HEK293 (cell line): ENCODE results near the gene SLC37A4.

Experiments used
- CTCF ChIA-PET: fragments of 350-600 bp; formaldehyde crosslinking; extraction: SDS; loops from one replicate; lab custom pipeline; 2021; ENCODE audit warnings: antibody characterized with exemption; lab: Yijun Ruan, JAX
- POLR2A ChIA-PET: fragments of 300-600 bp; formaldehyde crosslinking; extraction: SDS; loops from one replicate; lab custom pipeline; 2020; ENCODE audit warnings: antibody characterized with exemption, inconsistent platforms; lab: Yijun Ruan, JAX
- H3K27ac ChIP-seq: fragments of 200-500 bp; sonication (Bioruptor generic); 2 replicates; pipeline ENCODE4 v1.5.1; 2014; ENCODE audit warnings: low read depth, low read length, control low read depth, inconsistent platforms; ENCODE audit errors: extremely low read depth
- H3K36me3 ChIP-seq, 2 experiments: fragments of 200-500 bp in 1 of 2; sonication (Bioruptor generic) in 1 of 2; 1 replicate in 1 of 2; 2 replicates in 1 of 2; pipeline ENCODE4 v1.5.1; 2014 to 2017; ENCODE audit warnings: inconsistent platforms in 2 of 2, low read length in 2 of 2; ENCODE audit not compliant: control insufficient read depth in 2 of 2, insufficient read depth in 1 of 2
- H3K4me1 ChIP-seq: fragments of 200-500 bp; sonication (Bioruptor generic); 2 replicates; pipeline ENCODE4 v1.5.1; 2014; ENCODE audit warnings: mild to moderate bottlenecking, low read length, inconsistent platforms; ENCODE audit not compliant: control insufficient read depth, insufficient read depth
- H3K4me3 ChIP-seq: 2 replicates; pipeline ENCODE4 v1.5.1; 2011; ENCODE audit warnings: low read depth, mild to moderate bottlenecking, control low read depth, low read length, moderate library complexity
- H3K9me3 ChIP-seq: fragments of 200-500 bp; sonication (Bioruptor generic); 2 replicates; pipeline ENCODE4 v1.5.1; 2014; ENCODE audit warnings: low read depth, low read length, inconsistent platforms; ENCODE audit not compliant: control insufficient read depth, insufficient read depth
- BCL11A ChIP-seq: fragments of 450-650 bp; formaldehyde crosslinking; IDR thresholded peaks from 2 replicates; pipeline ENCODE4 v1.5.1; 2016; ENCODE audit warnings: low read depth, missing biosample characterization, missing genetic modification characterization
- GLIS1 ChIP-seq: fragments of 450-650 bp; formaldehyde crosslinking; IDR thresholded peaks from 2 replicates; pipeline ENCODE4 v1.5.1; 2016; ENCODE audit warnings: missing biosample characterization, missing genetic modification characterization
- GLIS2 ChIP-seq: fragments of 450-650 bp; formaldehyde crosslinking; IDR thresholded peaks from 2 replicates; pipeline ENCODE4 v1.5.1; 2016; ENCODE audit warnings: missing biosample characterization, missing genetic modification characterization
- PATZ1 ChIP-seq: fragments of 450-650 bp; formaldehyde crosslinking; IDR thresholded peaks from 2 replicates; pipeline ENCODE4 v1.5.1; 2016; ENCODE audit warnings: missing biosample characterization, missing genetic modification characterization
- PRDM1 ChIP-seq: fragments of 450-650 bp; formaldehyde crosslinking; IDR thresholded peaks from 2 replicates; pipeline ENCODE4; 2016; ENCODE audit warnings: missing biosample characterization, missing genetic modification characterization
- SCRT2 ChIP-seq: fragments of 450-650 bp; formaldehyde crosslinking; IDR thresholded peaks from 2 replicates; pipeline ENCODE4 v1.5.1; 2016; ENCODE audit warnings: missing biosample characterization, missing genetic modification characterization
- SETDB1 ChIP-seq: IDR thresholded peaks from one replicate; pipeline ENCODE4 v1.6.1; 2017; ENCODE audit warnings: mild to moderate bottlenecking, low read length, moderate library complexity, mixed read lengths; ENCODE audit not compliant: insufficient read length
- SP2 ChIP-seq: fragments of 450-650 bp; formaldehyde crosslinking; IDR thresholded peaks from 2 replicates; pipeline ENCODE4 v1.5.1; 2016; ENCODE audit warnings: missing biosample characterization, missing genetic modification characterization
- SP3 ChIP-seq: fragments of 450-650 bp; formaldehyde crosslinking; IDR thresholded peaks from 2 replicates; pipeline ENCODE4 v1.5.1; 2016; ENCODE audit warnings: missing biosample characterization, missing genetic modification characterization
- SP7 ChIP-seq: fragments of 450-650 bp; formaldehyde crosslinking; IDR thresholded peaks from 2 replicates; pipeline ENCODE4 v1.5.1; 2016; ENCODE audit warnings: missing biosample characterization, missing genetic modification characterization
- ZBTB21 ChIP-seq: fragments of 450-650 bp; formaldehyde crosslinking; IDR thresholded peaks from 2 replicates; pipeline ENCODE4 v1.5.1; 2017; ENCODE audit warnings: missing biosample characterization, missing genetic modification characterization
- ZBTB44 ChIP-seq: fragments of 450-650 bp; IDR thresholded peaks from 2 replicates; pipeline ENCODE4 v1.5.1; 2018; ENCODE audit warnings: missing biosample characterization, mild to moderate bottlenecking, missing genetic modification characterization
- ZBTB8A ChIP-seq: fragments of 450-650 bp; formaldehyde crosslinking; IDR thresholded peaks from 2 replicates; pipeline ENCODE4 v1.5.1; 2016; ENCODE audit warnings: missing biosample characterization, missing genetic modification characterization
- ZFP3 ChIP-seq: fragments of 450-650 bp; formaldehyde crosslinking; IDR thresholded peaks from 2 replicates; pipeline ENCODE4 v1.5.1; 2016; ENCODE audit warnings: low read depth, missing biosample characterization, missing genetic modification characterization
- ZNF157 ChIP-seq: fragments of 450-650 bp; formaldehyde crosslinking; IDR thresholded peaks from 2 replicates; pipeline ENCODE4 v1.5.1; 2016; ENCODE audit warnings: missing biosample characterization, missing genetic modification characterization
- ZNF2 ChIP-seq: fragments of 450-650 bp; formaldehyde crosslinking; IDR thresholded peaks from 2 replicates; pipeline ENCODE4 v1.5.1; 2016; ENCODE audit warnings: missing biosample characterization, missing genetic modification characterization
- ZNF24 ChIP-seq: fragments of 450-650 bp; formaldehyde crosslinking; IDR thresholded peaks from 2 replicates; pipeline ENCODE4 v1.5.1; 2016; ENCODE audit warnings: missing biosample characterization, missing genetic modification characterization
- ZNF391 ChIP-seq: fragments of 450-650 bp; formaldehyde crosslinking; IDR thresholded peaks from 2 replicates; pipeline ENCODE4 v1.5.1; 2016; ENCODE audit warnings: low read depth, missing biosample characterization, missing genetic modification characterization, borderline replicate concordance
- ZNF473 ChIP-seq: fragments of 450-650 bp; formaldehyde crosslinking; IDR thresholded peaks from 2 replicates; pipeline ENCODE4 v1.5.1; 2017; ENCODE audit warnings: missing biosample characterization, missing genetic modification characterization
- ZNF501 ChIP-seq: fragments of 450-650 bp; formaldehyde crosslinking; IDR thresholded peaks from 2 replicates; pipeline ENCODE4 v1.5.1; 2016; ENCODE audit warnings: missing biosample characterization, missing genetic modification characterization
- ZNF596 ChIP-seq: fragments of 450-650 bp; IDR thresholded peaks from 2 replicates; pipeline ENCODE4 v1.5.0; 2018; ENCODE audit warnings: missing biosample characterization, mild to moderate bottlenecking, missing genetic modification characterization, moderate library complexity
- ZNF610 ChIP-seq: fragments of 450-650 bp; formaldehyde crosslinking; IDR thresholded peaks from 2 replicates; pipeline ENCODE4 v1.5.1; 2016; ENCODE audit warnings: missing biosample characterization, missing genetic modification characterization, borderline replicate concordance
- ZNF658 ChIP-seq: fragments of 450-650 bp; formaldehyde crosslinking; IDR thresholded peaks from 2 replicates; pipeline ENCODE4; 2016; ENCODE audit warnings: missing biosample characterization, missing genetic modification characterization
- ZNF660 ChIP-seq: fragments of 450-650 bp; IDR thresholded peaks from 2 replicates; pipeline ENCODE4 v1.5.1; 2018; ENCODE audit warnings: missing biosample characterization, mild to moderate bottlenecking, missing genetic modification characterization
- ZNF704 ChIP-seq: fragments of 450-650 bp; formaldehyde crosslinking; IDR thresholded peaks from 2 replicates; pipeline ENCODE4 v1.5.1; 2016; ENCODE audit warnings: missing biosample characterization, missing genetic modification characterization
- ZNF747 ChIP-seq: fragments of 450-650 bp; formaldehyde crosslinking; IDR thresholded peaks from 2 replicates; pipeline ENCODE4 v1.5.1; 2016; ENCODE audit warnings: missing biosample characterization, missing genetic modification characterization
- ZNF791 ChIP-seq: fragments of 450-650 bp; formaldehyde crosslinking; IDR thresholded peaks from 2 replicates; pipeline ENCODE4 v1.5.1; 2016; ENCODE audit warnings: missing biosample characterization, missing genetic modification characterization
- ZNF837 ChIP-seq: fragments of 450-650 bp; formaldehyde crosslinking; IDR thresholded peaks from 2 replicates; pipeline ENCODE4 v1.5.1; 2016; ENCODE audit warnings: missing biosample characterization, missing genetic modification characterization
- ZSCAN16 ChIP-seq: fragments of 450-650 bp; formaldehyde crosslinking; IDR thresholded peaks from 2 replicates; pipeline ENCODE4 v1.5.1; 2016; ENCODE audit warnings: missing biosample characterization, missing genetic modification characterization
- ZXDB ChIP-seq: fragments of 450-650 bp; formaldehyde crosslinking; IDR thresholded peaks from 2 replicates; pipeline ENCODE4 v1.5.1; 2016; ENCODE audit warnings: missing biosample characterization, missing genetic modification characterization
- TF ChIP-seq, protein P1 (sequence below): fragments of 450-650 bp; formaldehyde crosslinking; IDR thresholded peaks from 2 replicates; pipeline ENCODE4 v1.5.1; 2016; ENCODE audit warnings: missing biosample characterization, missing genetic modification characterization

The SLC37A4 gene

GRCh38 chr11:118997627-118998387, 32.9 kb downstream of the SLC37A4 start, which contains the start of gene CENATAC:
CENATAC (plus strand) TSS chr11:118998138; CDS start chr11:118998198, 60 bp downstream.
- Histone ChIP-seq H3K27ac (peak within 1 kb of the TSS; percentile 53; the same call in 1 of the 2 replicates), H3K9me3 (no peaks in the 10 kb centered on the region), H3K4me3 (peak within 1 kb of the TSS; percentile 94), H3K36me3 (peaks cover 13 to 31% of the 10 kb centered on the region in 2 experiments; a peak in 2 of 3 replicates), H3K4me1 (no peaks in the 10 kb centered on the region)
- ChIA-PET CTCF (interaction anchor here (0.6 to 2.1 kb wide), 7 partner anchors 13 to 377 kb away, joined by 3 to 8 read pairs (median 4); partner anchors contain the start of genes RPS25 and TRAPPC4), POLR2A (interaction anchor here (0.6 to 1.9 kb wide), 19 partner anchors 8 to 386 kb away, joined by 3 to 15 read pairs (median 3); partner anchors contain the start of genes HINFP, HMBS, RPS25 and SLC37A4)
- TF ChIP-seq ZXDB (tag by site-specific recombination) (peak; percentile 45; the same call in 1 of the 2 replicates), ZNF610 (tag by site-specific recombination) (no peak), ZNF596 (tag by site-specific recombination) (no peak), ZNF837 (tag by site-specific recombination) (no peak), ZNF747 (tag by site-specific recombination) (no peak), GLIS2 (tag by site-specific recombination) (peak; percentile 65; the same call in 1 of the 2 replicates), PRDM1 (tag by site-specific recombination) (no peak), ZNF658 (tag by site-specific recombination) (no peak), ZFP3 (tag by site-specific recombination) (no peak), ZNF2 (tag by site-specific recombination) (0 out of 2 replicates have a peak, but pooled peaks have one; percentile 47), ZNF391 (tag by site-specific recombination) (peak; percentile 10; the same call in 1 of the 2 replicates), SP2 (tag by site-specific recombination) (peak; percentile 82), ZSCAN16 (no peak), ZNF473 (tag by site-specific recombination) (no peak), ZNF704 (tag by site-specific recombination) (no peak), PATZ1 (tag by site-specific recombination) (peak; percentile 60), BCL11A (peak; percentile 95), SP7 (peak; percentile 57), GLIS1 (tag by site-specific recombination) (peak; percentile 86), ZBTB21 (tag by site-specific recombination) (0 out of 2 replicates have a peak, but pooled peaks have one; percentile 5), ZNF791 (tag by site-specific recombination) (no peak), ZBTB44 (no peak), ZNF157 (tag by site-specific recombination) (no peak), SCRT2 (0 out of 2 replicates have a peak, but pooled peaks have one; percentile 29), SP3 (tag by site-specific recombination) (peak; percentile 78), ZNF501 (tag by site-specific recombination) (peak; percentile 44; the same call in 1 of the 2 replicates), ZNF660 (tag by site-specific recombination) (no peak), SETDB1 (peak; percentile 45), ZBTB8A (tag by site-specific recombination) (0 out of 2 replicates have a peak, but pooled peaks have one; percentile 29), ZNF24 (tag by site-specific recombination) (peak; percentile 25; the same call in 1 of the 2 replicates)
- TF ChIP-seq, protein P1, sequence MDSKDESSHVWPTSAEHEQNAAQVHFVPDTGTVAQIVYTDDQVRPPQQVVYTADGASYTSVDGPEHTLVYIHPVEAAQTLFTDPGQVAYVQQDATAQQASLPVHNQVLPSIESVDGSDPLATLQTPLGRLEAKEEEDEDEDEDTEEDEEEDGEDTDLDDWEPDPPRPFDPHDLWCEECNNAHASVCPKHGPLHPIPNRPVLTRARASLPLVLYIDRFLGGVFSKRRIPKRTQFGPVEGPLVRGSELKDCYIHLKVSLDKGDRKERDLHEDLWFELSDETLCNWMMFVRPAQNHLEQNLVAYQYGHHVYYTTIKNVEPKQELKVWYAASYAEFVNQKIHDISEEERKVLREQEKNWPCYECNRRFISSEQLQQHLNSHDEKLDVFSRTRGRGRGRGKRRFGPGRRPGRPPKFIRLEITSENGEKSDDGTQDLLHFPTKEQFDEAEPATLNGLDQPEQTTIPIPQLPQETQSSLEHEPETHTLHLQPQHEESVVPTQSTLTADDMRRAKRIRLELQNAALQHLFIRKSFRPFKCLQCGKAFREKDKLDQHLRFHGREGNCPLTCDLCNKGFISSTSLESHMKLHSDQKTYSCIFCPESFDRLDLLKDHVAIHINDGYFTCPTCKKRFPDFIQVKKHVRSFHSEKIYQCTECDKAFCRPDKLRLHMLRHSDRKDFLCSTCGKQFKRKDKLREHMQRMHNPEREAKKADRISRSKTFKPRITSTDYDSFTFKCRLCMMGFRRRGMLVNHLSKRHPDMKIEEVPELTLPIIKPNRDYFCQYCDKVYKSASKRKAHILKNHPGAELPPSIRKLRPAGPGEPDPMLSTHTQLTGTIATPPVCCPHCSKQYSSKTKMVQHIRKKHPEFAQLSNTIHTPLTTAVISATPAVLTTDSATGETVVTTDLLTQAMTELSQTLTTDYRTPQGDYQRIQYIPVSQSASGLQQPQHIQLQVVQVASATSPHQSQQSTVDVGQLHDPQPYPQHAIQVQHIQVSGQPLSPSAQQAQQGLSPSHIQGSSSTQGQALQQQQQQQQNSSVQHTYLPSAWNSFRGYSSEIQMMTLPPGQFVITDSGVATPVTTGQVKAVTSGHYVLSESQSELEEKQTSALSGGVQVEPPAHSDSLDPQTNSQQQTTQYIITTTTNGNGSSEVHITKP (tag by site-specific recombination): no peak
